HL-60/S4 treated with phorbol 12-myristate 13-acetate at 8.2 ng/mL for 4 days and 3 days (cell line): Measurements from ENCODE around the gene MYLK.
"Not testable (repeated sequence)": the region's sequence is repeated elsewhere in the genome, so short reads cannot be mapped to it uniquely, and the experiment has no call there.

Experiments
- in situ Hi-C: fragments of 300-500 bp; cut with MboI; formaldehyde crosslinking; loops from 2 replicates; pipeline ENCODE4 v1.15.0; 2022; ENCODE audit warnings: low sequenced_read_pairs

MYLK gene

DNA sequence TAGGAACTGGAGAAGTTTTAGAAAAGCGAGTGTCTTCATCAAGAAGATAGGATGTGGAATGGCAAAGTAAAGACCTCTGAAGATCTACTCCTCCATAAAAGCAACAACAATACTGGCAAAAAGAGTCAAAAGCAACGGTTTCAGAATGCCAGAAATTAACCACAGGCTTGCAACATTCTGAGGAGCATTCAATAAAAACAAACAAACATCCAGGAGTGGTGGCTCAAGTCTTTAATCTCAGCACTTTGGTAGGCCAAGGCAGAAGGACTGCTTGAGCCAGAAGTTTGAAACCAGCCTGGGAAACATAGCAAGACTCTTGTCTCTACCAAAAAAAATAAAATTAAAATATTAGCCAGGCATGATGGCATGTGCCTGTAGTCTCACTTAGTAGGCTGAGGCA, 156.1 kb downstream of the MYLK start:
- in situ Hi-C loops = no loop called here

DNA sequence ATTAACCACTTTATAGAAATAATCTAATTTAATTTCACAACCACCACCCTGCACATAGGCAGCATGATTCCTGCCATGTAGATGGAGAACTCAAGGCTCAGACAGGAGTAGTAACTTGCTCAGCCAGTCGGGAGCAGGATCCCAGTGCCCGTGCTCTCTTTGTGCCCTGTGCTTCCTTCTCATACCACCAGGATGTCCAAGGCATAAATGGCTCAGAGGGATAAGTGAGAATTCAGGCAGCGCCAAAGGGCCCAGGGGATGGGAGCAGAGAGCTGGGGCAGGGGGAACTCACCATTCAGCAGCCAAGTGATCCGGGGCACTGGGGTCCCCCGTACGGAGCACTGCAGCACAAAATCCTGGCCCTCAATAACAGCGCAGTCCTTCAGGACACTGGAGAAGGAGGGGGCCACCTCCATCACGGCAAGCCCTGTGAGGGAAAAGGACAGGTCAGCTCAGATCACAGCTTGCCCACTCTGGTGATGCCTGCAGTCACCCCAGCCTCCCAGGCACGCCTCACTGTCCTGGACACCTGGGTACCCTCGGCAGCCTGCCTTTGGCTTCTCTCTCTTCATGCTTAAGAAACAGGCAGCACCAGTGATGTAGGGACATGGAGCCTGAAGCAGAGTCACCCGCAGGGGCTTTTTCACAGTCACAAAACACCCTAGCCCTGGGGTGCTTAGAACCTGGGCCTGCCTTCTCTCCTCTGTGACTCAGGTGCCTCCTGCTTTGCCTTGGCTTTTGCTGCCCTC, 158.3 kb downstream of the MYLK start:
- in situ Hi-C loops = no loop called here

DNA sequence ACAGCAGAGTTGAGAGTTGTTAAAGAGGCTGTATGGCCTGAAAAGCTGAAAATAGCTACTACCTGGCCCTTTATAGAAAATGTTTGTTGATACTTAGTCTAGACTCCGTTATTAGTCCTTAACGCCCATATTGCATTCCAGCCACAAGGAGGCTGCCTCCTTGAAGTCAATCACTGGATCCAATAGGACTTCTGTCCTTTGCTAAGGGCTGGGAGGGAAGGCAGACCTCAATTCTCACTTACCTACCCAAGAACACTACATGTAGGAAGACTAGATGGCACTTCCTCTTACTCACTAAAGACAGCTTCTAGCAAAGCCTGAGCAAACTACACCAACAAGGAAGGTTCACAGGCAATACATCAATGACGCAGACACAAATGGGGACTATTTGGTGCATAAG, 159.8 kb downstream of the MYLK start:
- in situ Hi-C loops = no loop called here

DNA sequence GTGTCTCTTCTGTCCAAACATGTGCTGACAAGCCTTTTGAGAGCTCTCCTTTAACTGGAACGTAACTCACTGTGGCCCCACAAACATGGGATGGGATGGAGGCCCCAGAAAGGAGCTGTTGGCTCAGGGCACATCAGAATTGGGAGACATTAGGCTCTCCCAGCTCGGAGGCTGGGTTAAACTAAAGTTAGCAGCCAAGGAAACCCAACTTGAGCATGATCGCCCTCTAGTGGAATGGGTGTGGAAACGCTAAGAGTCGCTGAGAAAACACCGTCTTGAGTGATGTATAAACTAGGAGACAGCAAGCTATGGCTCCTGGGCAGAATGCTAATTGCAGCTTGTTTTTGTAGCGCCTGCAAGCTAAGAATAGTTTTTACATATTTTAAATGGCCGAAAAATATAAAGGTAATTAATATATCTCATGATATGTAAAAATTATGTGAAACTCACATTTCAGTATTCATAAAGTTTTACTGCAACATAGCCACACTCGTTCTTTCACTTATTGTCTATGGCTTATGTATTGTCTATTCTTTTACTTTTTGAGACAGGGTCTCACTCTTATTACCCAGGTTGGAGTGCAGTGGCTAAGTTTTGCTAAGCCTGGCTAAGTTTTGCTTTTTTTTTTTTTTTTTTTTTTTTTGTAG, 160.5 kb downstream of the MYLK start:
- in situ Hi-C loops = no loop called here

DNA sequence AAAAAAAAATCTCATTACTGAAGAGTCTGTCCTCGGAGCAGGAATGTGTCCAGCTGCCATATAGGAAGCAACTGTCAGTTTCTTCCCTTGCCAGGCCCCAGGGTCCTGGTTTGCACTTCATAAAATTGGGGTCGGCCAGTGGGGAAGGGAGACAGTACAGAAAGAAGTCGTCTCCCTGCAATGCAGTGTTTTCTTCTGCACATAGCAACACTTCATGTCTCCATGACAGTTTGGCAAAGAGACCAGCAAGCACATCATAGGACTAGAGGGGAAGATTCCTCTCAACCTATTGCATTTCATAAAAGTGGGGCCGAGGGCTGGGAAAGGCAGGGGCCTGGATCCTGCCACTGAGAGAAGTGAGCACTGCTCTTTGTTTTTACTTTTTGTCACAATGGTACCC, 161.1 kb downstream of the MYLK start:
- in situ Hi-C loops = no loop called here

DNA sequence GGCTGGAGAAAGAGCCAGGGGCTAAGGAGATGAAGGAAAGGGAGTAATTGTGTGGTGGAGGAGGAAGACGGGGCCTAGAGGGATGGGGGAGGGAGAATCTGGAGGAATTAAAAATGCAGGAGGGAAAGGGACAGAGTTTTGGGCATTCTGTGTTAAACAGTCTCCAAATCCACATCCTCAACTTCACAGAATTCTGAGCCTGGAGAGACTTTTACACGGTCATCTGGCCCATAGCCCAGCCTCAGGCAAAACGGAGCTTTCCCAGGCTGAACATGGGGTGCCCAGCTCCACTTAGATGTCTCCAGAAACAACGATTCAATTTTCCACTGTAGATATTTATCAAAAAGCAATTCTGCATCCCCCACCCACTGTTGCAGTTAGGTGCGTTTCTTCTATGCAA, 161.7 kb downstream of the MYLK start:
- in situ Hi-C loops = no loop called here

DNA sequence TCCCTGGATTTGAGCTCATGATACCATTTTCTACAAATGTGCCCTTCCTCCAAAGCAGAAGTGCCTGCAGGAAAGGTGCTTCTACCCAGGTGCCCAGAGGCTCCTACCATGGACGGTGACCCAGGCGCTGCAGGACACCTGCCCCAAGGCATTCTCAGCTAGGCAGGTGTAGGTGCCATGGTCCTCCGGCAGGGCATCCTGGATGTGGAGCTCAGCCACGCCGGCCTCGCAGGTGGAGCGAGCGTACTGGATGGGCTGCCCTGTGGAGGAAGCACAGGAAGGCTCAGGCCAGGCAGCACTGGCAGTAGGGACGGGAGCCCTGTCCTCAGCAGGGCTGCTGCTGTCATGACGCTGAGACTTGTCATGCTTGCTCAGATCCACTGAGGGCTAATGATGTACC, 162.1 kb downstream of the MYLK start:
- in situ Hi-C loops = no loop called here

DNA sequence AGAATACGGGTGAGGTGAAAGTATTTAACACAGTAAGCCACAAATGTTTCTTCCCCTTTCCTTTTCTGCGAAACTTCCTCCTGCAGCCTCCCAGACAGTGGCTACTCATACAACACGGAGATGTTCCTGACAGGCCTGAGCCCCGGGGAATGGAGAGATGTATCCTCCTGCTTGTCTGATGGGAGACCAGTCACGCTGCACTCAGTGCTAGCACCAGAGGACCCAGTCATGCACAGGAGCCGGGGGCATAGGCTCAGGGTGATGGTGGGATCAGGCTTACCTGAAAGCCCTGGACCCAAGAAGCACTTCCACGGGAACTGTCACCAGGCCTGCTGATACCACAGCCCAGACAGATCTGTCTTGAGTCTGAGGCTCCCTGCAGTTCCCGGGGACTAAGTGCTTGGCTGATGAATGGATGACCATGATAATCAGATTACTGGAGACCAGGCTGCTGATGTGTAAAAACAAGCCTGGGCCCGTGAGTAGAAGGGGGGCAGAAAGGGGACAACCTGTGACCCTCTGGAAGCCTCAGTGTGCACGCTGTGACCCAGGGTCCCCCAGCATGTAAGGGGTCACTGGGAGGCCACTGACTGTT, 162.9 kb downstream of the MYLK start:
- in situ Hi-C loops = not testable (repeated sequence)

DNA sequence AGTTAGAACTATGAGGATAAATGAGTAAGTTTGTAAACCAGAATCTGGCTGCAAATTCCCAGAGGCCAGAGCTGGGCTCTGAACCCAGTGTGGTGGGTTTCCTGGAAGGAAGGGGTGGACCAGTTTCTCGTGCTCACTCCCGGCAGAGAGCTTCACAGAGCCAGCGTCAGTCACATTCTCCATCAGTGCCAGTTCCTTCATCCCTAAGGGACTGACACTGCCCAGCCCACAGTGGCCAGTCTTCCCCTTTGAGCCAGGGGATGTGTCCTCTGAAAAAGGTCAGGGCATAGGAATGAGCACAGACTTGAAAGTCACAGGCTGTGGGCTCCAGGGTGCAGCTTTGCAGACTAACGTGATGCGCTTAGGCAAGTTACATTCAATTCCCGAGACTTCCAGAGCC, 163.5 kb downstream of the MYLK start:
- in situ Hi-C loops = no loop called here

DNA sequence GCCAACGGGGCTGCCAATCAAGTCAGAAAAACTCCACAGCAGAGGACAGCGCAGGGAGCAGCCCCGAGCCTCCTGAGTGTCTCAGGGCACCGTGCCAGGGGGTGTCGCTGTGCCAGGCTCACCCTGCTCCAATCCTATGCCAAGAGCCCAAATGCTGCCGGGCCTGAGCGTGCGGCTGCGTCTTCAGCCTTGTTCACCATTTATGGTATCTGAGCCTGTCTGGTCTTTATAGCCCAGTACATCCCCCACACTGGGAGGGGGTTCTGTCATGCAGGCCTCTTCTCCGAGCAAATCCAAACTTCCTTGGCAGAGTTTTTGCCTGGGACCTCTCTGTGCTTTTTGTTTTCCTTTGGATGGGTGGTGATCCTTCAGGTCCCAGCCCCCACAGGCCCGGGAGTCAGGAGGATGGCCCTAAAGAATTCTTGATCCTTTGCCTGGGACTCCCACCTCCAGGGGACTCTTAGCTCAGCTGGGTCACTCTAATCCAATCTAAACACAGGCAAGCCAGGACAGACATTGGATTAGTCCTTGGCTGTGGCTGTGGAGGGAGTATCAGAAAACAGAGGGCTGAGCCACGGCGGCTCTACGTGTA, 164.2 kb downstream of the MYLK start:
- in situ Hi-C loops = no loop called here

DNA sequence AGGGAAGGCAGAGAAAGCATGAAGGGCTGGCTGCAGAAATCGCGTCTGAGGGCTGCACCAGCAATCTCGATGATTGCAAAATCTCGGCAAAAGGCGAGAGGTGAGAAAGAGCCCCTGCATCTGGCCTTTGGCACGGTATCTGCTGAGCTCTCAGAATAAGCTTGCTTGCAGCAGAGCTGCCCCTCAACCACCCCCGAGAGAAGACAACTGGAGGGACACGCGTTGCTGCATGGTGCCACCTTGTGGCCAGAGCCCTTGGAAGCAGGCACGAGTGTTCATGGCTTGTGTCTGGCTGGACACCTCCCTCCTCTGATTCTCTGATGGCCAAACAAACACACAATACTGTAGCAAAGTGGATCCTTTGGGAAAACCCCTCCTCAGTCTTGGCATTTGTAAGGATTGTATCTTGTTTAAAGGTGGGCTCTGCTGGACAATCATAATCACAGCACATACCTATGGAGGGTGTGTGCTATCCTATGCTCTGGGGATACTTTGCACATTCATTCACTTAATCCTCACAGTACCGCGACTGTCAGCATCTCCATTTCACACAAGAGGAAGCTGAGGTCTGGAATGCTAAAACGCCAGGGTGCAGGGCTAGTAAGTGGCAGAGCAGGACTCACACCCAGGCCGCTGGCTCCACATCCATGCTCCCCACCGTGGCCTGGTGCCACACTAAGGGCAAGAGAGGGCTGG, 164.9 kb downstream of the MYLK start:
- in situ Hi-C loops = not testable (repeated sequence)

DNA sequence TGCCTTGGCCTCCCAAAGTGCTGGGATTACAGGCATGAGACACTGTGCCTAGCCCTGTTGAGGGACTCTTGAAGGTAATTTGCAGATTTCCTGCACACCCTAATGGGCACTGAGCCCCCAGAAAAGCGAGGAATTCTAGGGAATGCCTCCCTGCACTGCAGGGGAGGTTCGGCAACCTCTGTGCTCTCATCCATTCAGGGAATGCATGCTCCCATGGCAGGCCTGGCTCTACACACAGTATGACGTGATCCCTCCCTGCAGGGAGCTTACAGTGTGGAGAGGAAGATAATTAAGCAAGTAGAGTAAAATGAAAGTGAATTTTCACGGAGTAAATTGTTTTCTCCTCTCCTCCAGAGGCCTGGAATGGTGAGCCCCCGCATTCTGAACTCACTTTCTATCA, 166.0 kb downstream of the MYLK start:
- in situ Hi-C loops = no loop called here

DNA sequence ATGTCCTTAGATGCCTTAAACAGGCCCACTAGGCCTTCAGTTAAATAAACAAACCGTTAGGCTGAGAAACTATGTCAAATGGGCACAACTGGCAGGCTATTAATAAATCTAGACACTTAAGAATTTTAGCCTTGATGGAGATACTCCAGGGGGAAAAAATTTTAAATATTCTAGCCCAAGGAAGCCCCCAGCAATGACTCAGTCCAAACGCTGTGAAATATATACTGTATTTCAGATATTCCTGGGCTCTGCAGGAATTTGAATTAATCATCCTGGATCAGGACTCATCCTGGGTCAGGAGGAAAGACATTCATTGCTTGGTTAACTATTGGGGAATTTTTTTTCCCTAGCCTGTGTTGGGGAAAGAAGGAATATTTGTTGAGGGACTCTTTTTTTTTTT, 166.7 kb downstream of the MYLK start:
- in situ Hi-C loops = not testable (repeated sequence)

DNA sequence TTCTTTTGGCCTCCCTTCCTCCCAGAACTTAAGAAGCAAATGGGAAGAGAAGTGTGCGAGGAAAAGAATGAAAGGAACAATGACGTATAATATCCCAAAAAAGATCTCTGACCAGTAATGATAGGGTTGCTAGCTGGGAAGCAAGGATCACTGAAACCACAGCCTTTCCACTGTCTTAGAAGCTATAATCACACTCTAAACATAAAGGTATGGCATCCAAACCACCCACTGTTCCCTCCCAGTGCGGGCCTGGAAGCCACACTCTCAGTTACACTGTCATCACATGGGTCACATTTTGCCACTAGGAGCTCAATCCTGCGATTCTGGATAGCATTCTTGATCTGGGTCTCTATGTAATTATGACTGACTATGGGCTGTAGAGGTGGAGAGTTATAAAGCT, 167.7 kb downstream of the MYLK start:
- in situ Hi-C loops = no loop called here

DNA sequence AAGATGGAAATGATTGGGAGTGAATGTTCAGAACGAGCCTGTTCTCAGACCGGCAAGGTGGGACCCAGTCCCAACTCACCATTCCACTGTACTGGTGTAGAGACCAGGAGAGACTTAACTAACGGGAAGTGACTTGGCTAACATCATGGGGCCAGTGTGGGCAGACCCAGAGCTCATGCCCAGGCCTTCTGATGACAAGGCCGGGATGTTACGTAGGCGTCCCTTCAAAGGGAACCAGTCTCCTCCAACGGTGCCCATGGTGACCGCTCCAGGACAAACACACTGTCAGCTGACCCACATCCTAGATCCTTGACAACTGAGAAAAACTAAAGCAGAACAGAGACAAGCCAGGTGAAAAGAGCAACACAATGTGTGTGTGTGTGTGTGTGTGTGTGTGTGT, 170.9 kb downstream of the MYLK start:
- in situ Hi-C loops = no loop called here

DNA sequence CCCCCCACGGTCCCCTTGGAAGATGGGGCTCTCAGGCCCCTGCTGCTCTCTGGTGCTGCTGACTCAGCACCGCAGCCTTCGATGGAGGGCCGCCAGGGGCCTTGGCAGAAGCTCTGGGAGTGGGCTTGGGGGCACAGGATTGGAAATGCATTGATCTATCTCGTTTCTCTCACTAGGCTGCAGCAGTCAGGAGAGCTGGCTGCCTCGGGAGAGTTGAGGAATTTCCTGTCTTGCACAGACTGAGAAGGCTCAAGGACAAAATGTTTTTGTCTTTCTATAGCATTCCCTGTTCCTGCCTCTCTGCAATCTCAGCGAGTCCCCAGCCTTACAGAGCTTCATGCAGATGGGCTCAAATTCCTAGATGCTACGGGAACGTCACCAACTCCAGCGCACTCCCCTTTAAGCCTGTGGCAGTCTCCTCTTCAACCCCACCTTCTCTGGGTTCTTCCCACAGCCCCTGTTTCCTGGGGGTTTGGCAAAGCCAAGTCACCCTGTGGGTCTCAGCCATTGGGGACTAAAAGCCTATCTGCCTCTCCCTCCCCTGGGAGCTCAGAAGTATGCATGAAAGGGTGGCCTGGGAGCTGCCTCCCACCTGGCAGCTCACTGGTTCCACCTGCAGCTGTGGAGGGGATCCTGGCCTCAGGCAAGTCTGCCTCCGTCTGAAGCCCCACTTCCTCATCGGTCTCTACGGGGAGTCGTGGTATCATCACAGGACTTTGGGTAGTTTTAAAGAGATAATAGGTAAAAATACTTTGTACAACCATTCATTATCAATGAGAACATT, 171.9 kb downstream of the MYLK start:
- in situ Hi-C loops = no loop called here

DNA sequence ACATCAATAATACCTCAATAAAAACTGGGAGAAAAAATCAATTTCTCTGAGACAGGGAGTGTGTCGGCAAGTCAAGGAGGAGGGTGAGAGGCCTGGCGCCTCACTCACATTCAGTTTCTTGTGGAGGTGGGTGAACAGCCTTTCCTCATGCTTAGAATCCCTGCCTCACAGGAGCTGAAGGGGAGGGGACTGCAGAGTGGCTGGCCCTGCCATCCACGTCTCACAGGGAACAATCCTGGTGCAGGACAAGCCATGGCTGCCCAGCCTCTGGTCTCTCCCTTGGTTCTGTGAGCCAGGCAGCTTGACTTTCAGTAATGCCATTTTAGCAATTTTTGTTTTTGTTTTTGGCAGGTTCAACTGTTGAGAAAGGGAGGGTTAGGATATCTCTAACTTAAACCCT, 172.8 kb downstream of the MYLK start:
- in situ Hi-C loops = no loop called here

DNA sequence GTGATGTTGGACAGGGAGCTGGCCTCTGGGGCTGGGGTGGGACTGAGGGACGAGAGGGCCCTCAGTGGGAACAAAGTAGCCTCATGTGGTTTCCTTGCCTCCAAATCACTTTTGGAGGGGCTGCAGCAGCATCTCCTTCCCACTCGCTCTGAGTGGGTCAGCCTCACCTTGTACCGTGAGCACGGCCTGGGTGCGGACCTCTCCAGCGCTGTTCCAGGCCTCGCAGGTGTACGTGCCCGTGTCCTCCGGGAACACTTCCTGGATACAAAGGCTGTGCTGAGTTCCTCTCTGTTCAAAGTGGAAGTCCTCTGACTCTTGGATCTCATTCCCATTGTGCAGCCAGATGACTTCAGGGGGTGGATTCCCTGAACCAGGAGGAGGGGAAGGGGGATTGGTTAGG, 175.6 kb downstream of the MYLK start:
- in situ Hi-C loops = no loop called here

DNA sequence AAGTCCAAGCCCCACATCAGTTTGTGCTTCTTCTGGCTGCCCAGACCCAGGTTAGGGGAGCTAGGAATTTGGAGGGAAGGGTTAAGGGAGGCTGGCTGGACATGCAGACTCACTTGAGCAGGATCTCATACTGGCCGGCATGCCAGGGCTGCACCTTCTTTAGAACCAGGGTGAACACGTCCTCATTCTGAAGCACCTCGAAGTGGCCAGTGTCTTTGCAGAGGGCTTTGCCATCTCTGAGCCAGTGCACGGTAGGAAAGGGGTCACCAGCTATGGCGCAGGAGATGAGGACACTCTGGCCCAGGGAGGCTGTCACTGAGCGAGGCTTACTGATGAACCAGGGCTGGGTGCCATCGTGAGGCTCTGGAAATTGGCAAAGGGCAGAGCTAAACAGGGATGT, 176.5 kb downstream of the MYLK start:
- in situ Hi-C loops = not testable (repeated sequence)

DNA sequence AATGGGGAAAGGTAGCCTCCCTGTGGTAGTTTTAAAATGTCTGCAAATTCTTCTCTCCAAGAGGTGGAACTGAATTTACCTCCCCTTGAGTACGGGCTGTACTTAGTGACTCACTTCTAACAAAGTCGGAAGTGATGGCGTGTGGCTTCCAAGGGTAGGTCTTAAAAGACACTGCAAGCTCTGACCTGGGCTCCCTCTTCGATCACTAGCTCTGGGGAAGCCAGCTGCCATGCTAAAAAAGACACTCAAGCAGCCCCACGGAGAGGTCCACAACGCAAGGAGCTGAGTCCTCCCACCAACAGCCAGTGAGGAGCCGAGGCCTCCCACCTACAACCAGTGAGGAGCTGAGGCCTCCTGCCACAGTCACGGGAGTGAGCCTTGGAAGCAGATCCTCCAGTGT, 177.3 kb downstream of the MYLK start:
- in situ Hi-C loops = no loop called here
